Astrocyte of the hippocampus (primary cell): ENCODE data around the gene BBC3.

Source experiments
- DNase-seq: peaks from one replicate; pipeline ENCODE4 v3.0.0; 2011; ENCODE audit warnings: low read depth, low spot score

BBC3 gene

GRCh38 chr19:47231215-47232054, 436 bp upstream of the BBC3 start:
- peak; percentile 97 for DNase-seq

- peak; percentile 73 for DNase-seq
Measured at GRCh38 chr19:47230054-47230920, 712 bp downstream of the BBC3 start.

DNA sequence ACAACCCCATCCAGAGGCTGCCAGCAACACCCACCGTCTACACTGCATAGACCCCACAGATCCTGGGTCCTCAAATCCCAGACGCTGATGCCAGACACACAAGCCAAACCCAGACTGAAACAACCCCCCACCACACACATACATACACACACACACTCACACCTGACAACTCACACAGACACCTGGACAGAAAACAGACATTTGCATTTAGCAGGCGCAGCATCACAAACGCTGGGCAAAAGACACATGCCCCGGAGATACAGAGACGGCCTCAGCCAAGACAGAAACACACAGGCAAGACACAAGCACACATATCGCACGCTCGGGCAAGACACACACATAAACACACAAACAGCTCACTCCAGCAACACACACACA, 1.3 kb downstream of the BBC3 start:
- peak; percentile 54 for DNase-seq

- DNase-seq: peak; percentile 57
Measured at GRCh38 chr19:47228937-47229675, 1.9 kb downstream of the BBC3 start.

GRCh38 chr19:47228168-47228936, 2.6 kb downstream of the BBC3 start:
- DNase-seq: peak; percentile 59

GRCh38 chr19:47227352-47228167, 3.4 kb downstream of the BBC3 start:
- DNase-seq: peak; percentile 92

GRCh38 chr19:47226426-47227351, 4.3 kb downstream of the BBC3 start:
- peak; percentile 67 for DNase-seq

GRCh38 chr19:47225746-47226425, 5.1 kb downstream of the BBC3 start:
- peak; percentile 96 for DNase-seq

DNA sequence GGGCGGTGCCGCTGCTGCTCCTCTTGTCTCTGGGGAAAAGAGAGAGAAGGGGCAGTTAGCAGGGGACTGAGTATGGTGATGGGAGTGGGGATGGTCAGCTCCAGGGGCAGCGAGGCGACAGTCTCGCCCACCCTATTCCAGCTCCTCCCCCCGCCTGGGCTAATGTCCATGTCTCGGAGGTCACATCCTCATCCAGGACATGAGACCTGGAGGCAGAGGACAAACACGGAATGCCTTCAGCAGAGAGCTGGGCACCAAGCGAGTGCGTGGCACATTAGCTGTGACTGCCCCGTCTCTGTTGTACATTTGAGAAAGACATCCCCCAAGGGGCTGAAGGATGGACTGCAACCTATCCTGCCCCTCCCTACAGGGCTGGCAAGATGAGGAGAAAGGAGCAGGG, 9.1 kb downstream of the BBC3 start:
- no peak for DNase-seq

DNA sequence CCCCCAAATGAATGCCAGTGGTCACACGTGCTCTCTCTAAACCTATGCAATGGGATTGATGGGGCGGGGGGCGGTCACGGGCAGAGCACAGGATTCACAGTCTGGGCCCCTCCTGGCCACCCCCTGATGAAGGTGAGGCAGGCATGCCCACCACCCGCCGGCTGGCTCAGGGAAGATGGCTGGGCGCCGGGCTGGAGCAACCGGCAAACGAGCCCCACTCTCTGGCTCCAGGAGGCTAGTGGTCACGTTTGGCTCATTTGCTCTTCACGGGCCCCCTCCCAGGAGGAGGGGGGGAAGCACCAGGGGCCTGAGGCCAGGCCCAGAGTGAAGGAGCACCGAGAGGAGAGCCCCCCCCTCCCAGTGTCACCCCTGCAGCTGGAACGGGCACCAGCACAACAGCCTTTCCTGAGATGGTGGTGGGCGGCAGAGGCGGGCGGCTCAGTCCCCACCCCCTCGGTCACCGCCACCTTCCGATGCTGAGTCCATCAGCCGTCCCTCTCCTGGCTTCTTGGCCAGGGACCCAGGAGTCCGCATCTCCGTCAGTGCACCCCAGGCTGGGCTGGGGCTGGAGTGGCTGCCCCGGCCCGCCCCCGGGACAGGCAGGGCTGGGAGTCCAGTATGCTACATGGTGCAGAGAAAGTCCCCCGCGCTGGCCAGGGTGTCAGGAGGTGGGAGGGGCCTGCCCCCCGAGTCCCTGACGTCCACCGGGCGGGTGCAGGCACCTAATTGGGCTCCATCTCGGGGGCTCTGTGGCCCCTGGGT, 9.7 kb downstream of the BBC3 start:
- no peak for DNase-seq

DNA sequence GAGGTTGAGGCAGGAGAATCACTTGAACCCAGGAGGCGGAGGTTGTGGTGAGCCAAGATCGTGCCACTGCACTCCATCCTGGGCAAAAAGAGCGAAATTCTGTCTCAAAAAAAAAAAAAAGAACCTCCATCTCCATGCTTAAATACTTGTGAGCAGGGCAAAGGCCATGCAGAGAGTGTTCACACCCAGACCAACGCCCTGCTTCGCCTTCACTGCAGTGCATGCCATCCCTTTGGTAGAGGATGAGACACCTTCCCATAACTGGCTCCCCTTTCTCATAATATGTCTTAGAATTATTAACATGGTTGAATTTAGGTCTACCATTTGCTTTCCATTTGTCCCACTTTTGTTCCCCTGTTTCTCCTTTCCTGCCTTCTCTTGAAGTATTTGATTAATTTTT, 15.4 kb downstream of the BBC3 start:
- DNase-seq: no peak

GRCh38 chr19:47210689-47211316, 20.2 kb downstream of the BBC3 start:
- peak; percentile 83 for DNase-seq

DNA sequence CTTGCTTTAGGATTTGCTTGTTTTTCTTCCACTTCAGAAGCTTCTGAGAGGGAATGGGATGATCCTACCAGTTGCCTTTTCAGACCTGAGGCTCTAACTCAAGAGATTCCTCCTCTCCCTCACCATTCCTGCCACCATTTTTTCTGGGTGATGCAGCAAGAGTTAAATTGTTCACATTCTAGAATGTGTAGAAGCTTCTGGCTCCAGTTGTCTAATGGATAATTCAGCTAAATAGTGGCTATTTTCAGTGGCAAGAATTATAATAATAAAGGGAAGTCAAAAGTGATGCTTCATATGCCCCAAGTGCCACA, 20.9 kb downstream of the BBC3 start:
- no peak for DNase-seq

DNA sequence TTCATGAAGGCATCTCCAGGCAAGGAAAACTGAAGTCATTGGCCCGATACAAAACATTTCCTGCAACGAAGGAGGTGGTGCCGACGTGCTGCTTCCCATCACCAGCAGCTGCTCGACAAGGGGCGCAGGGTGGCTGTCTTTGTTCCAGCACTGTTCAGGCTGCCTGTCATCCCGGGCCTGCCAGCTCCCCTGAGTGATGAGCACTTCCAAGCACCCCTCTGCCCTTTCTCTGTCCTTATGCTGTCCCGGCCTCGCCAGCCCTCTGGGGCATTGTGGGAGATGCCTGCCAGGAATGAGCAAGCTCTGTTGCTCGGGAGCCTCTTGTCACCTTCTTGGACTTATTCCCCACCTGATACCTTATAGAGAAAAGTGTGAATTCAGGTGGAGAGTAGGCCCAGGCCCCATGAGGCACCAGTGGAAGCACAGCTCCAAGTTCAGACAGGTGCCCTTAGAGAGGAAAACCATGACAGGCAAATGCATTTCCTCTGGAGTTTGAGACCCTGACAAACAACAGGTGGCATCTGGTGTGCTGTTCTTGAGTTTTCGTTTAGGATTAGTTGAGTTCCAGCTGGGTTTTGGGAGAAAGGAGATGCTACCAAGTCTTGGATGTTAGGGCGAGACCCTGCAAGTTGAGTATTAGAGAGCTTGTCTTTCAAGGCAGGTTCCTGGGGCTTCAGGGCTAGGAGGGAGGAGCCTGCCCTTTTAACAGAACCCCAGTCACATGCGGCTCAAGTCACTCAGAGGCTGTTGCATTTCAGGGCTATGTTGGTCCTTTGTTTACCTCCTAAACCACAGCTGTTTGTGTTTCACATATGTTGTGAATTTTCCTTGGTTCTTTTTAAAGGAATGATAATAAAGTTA, 21.4 kb downstream of the BBC3 start:
- no peak for DNase-seq

DNA sequence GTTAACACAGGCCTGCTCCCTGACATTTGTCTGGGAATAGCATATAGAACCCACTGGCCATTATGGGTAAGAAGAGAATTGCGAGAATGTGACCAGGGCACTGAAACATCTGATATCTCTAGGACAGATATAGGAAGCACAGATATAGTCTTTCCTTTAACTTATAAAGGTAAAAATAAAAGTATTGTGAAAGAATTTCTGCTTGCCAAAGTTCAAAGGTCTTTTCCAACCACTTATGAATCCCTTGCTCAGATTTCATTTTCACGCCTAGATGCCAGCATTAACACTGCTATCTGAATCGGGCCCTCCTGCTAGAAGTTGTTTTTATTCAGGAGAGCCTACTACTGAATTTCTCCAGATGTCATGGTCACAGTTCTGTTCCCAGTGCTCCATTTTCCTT, 27.7 kb downstream of the BBC3 start:
- DNase-seq: no peak

GRCh38 chr19:47200530-47200929, 30.5 kb downstream of the BBC3 start:
- no peak for DNase-seq

- DNase-seq: no peak
Measured at GRCh38 chr19:47197141-47197540, 33.9 kb downstream of the BBC3 start.
